ENCODE results near the gene ZNF865. TPM values are rescaled to one million over a fixed set of nuclear protein-coding genes. Genes with fewer than 3 reads are reported as not detected.

ZNF865 gene
- total and polyA plus RNA-seq, 2 of the 8 experiments (the other 6 are each of a cell fraction or from before 2014, with no cell fraction given): 3.5 to 13.6 TPM

GRCh38 chr19:55605637-55606470 is at the start of gene ZNF865 (continued):
- TF ChIP-seq, protein P1, sequence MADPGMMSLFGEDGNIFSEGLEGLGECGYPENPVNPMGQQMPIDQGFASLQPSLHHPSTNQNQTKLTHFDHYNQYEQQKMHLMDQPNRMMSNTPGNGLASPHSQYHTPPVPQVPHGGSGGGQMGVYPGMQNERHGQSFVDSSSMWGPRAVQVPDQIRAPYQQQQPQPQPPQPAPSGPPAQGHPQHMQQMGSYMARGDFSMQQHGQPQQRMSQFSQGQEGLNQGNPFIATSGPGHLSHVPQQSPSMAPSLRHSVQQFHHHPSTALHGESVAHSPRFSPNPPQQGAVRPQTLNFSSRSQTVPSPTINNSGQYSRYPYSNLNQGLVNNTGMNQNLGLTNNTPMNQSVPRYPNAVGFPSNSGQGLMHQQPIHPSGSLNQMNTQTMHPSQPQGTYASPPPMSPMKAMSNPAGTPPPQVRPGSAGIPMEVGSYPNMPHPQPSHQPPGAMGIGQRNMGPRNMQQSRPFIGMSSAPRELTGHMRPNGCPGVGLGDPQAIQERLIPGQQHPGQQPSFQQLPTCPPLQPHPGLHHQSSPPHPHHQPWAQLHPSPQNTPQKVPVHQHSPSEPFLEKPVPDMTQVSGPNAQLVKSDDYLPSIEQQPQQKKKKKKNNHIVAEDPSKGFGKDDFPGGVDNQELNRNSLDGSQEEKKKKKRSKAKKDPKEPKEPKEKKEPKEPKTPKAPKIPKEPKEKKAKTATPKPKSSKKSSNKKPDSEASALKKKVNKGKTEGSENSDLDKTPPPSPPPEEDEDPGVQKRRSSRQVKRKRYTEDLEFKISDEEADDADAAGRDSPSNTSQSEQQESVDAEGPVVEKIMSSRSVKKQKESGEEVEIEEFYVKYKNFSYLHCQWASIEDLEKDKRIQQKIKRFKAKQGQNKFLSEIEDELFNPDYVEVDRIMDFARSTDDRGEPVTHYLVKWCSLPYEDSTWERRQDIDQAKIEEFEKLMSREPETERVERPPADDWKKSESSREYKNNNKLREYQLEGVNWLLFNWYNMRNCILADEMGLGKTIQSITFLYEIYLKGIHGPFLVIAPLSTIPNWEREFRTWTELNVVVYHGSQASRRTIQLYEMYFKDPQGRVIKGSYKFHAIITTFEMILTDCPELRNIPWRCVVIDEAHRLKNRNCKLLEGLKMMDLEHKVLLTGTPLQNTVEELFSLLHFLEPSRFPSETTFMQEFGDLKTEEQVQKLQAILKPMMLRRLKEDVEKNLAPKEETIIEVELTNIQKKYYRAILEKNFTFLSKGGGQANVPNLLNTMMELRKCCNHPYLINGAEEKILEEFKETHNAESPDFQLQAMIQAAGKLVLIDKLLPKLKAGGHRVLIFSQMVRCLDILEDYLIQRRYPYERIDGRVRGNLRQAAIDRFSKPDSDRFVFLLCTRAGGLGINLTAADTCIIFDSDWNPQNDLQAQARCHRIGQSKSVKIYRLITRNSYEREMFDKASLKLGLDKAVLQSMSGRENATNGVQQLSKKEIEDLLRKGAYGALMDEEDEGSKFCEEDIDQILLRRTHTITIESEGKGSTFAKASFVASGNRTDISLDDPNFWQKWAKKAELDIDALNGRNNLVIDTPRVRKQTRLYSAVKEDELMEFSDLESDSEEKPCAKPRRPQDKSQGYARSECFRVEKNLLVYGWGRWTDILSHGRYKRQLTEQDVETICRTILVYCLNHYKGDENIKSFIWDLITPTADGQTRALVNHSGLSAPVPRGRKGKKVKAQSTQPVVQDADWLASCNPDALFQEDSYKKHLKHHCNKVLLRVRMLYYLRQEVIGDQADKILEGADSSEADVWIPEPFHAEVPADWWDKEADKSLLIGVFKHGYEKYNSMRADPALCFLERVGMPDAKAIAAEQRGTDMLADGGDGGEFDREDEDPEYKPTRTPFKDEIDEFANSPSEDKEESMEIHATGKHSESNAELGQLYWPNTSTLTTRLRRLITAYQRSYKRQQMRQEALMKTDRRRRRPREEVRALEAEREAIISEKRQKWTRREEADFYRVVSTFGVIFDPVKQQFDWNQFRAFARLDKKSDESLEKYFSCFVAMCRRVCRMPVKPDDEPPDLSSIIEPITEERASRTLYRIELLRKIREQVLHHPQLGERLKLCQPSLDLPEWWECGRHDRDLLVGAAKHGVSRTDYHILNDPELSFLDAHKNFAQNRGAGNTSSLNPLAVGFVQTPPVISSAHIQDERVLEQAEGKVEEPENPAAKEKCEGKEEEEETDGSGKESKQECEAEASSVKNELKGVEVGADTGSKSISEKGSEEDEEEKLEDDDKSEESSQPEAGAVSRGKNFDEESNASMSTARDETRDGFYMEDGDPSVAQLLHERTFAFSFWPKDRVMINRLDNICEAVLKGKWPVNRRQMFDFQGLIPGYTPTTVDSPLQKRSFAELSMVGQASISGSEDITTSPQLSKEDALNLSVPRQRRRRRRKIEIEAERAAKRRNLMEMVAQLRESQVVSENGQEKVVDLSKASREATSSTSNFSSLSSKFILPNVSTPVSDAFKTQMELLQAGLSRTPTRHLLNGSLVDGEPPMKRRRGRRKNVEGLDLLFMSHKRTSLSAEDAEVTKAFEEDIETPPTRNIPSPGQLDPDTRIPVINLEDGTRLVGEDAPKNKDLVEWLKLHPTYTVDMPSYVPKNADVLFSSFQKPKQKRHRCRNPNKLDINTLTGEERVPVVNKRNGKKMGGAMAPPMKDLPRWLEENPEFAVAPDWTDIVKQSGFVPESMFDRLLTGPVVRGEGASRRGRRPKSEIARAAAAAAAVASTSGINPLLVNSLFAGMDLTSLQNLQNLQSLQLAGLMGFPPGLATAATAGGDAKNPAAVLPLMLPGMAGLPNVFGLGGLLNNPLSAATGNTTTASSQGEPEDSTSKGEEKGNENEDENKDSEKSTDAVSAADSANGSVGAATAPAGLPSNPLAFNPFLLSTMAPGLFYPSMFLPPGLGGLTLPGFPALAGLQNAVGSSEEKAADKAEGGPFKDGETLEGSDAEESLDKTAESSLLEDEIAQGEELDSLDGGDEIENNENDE (IDR thresholded peaks at IDR 0.05; ENCODE audit: insufficient replicate concordance, low read length): no peak
- TF ChIP-seq SAP30 (IDR thresholded peaks at IDR 0.05; ENCODE audit: insufficient read depth, insufficient replicate concordance, low read length): peak; percentile 65
- TF ChIP-seq CBX8 (IDR thresholded peaks at IDR 0.05; ENCODE audit: borderline replicate concordance, low read depth, low read length): no peak
- TF ChIP-seq JUN (IDR thresholded peaks at IDR 0.05; ENCODE audit: low read depth, low read length): no peak
- no peak for TF ChIP-seq JUND (IDR thresholded peaks at IDR 0.05; ENCODE audit: low read length)
- TF ChIP-seq MAFK (IDR thresholded peaks at IDR 0.05; ENCODE audit: low read depth, low read length): no peak
- TF ChIP-seq TAF1 (IDR thresholded peaks at IDR 0.05; ENCODE audit: low read depth, low read length): no peak
- TF ChIP-seq HDAC2 (IDR thresholded peaks at IDR 0.05; ENCODE audit: borderline replicate concordance in 1 of 2, low read depth in 2 of 2, low read length in 2 of 2): no peak

Measured in H1 (cell line).